HG02938 (cell line): ENCODE data around the gene CST8.

ENCODE experiments used
- ATAC-seq: cut with Tn5 transposase; IDR thresholded peaks from one replicate; pipeline ENCODE4 v1.9.1; 2021; ENCODE audit warnings: mild to moderate bottlenecking, moderate library complexity; ENCODE audit not compliant: unreplicated experiment

The CST8 gene

GRCh38 chr20:23475395-23475794, 15.5 kb upstream of the CST8 start:
- no peak for ATAC-seq

- no peak for ATAC-seq
These were observed 14.7 kb upstream of the CST8 start for GRCh38 chr20:23476015-23476754.

GRCh38 chr20:23477223-23477622, 13.7 kb upstream of the CST8 start:
- ATAC-seq = no peak

GRCh38 chr20:23479043-23479442, 11.9 kb upstream of the CST8 start:
- ATAC-seq = no peak

GRCh38 chr20:23482138-23482537, 8.8 kb upstream of the CST8 start:
- ATAC-seq = no peak

- ATAC-seq = no peak
These were observed 6.8 kb upstream of the CST8 start for GRCh38 chr20:23484081-23484480.

GRCh38 chr20:23488470-23488869, 2.4 kb upstream of the CST8 start:
- ATAC-seq = no peak

GRCh38 chr20:23488996-23489395, 1.9 kb upstream of the CST8 start:
- ATAC-seq = no peak

- no peak for ATAC-seq
These were observed 1.4 kb downstream of the CST8 start for GRCh38 chr20:23492292-23492691.

- ATAC-seq = no peak
These were observed 2.4 kb downstream of the CST8 start for GRCh38 chr20:23493172-23493772.

- ATAC-seq = no peak
These were observed 6.6 kb downstream of the CST8 start for GRCh38 chr20:23497536-23497935.

GRCh38 chr20:23501926-23502325, 11.0 kb downstream of the CST8 start:
- ATAC-seq = no peak

GRCh38 chr20:23503649-23504048, 12.7 kb downstream of the CST8 start:
- no peak for ATAC-seq

- ATAC-seq = no peak
These were observed 16.4 kb downstream of the CST8 start for GRCh38 chr20:23507346-23507745.

GRCh38 chr20:23508449-23509229, 17.7 kb downstream of the CST8 start:
- no peak for ATAC-seq

- no peak for ATAC-seq
These were observed 18.5 kb downstream of the CST8 start for GRCh38 chr20:23509247-23509913.

GRCh38 chr20:23510000-23510590, 19.2 kb downstream of the CST8 start:
- no peak for ATAC-seq

- peak; percentile 74 for ATAC-seq
These were observed 22.2 kb downstream of the CST8 start for GRCh38 chr20:23513164-23513563.

- ATAC-seq = no peak
These were observed 23.9 kb downstream of the CST8 start for GRCh38 chr20:23514848-23515247.

- ATAC-seq = no peak
These were observed 24.5 kb downstream of the CST8 start for GRCh38 chr20:23515250-23515939.
